ENCODE results near the gene DPEP2. TPM values are rescaled to one million over a fixed set of nuclear protein-coding genes. Genes with fewer than 3 reads are reported as not detected.

DPEP2 gene
- total RNA-seq, 1 experiment from 2014 or later = not detected

- no peak overlapping the region for H3K9ac ChIP-seq (ENCODE audit: low read length)
- peaks cover 3 to 25% of the 10 kb centered on the region in 2 experiments; a peak in 3 of 4 replicates for H3K4me1 ChIP-seq (ENCODE audit: control insufficient read depth in 1 of 2, insufficient read depth in 2 of 2, low read length in 2 of 2)
- ChIA-PET CTCF (interaction anchor here (1.0 to 1.7 kb wide), 5 partner anchors 25 to 322 kb away, joined by 3 to 8 read pairs (median 4); no protein-coding TSS in a partner anchor), RAD21 (ENCODE audit: low non-redundant PET in 1 of 2, low total read pairs in 2 of 2, uncharacterized antibody in 2 of 2, unreplicated experiment in 2 of 2) (no interaction called here), POLR2A (no interaction called here)
- intact Hi-C loops (cut with micrococcal nuclease) = no loop called here
- H3K36me3 ChIP-seq (ENCODE audit: control insufficient read depth in 1 of 2, insufficient read depth in 2 of 2, low read length in 2 of 2) = peaks cover 0 to 7% of the 10 kb centered on the region in 2 experiments; a peak in 2 of 4 replicates
- peak overlapping the region; percentile 15; the same call in 1 of the 2 replicates for H3K27ac ChIP-seq (ENCODE audit: low read depth, low read length)
- peaks cover 9% of the 10 kb centered on the region; the same call in 1 of the 2 replicates for H3K79me2 ChIP-seq (ENCODE audit: insufficient read depth, low read length)
- H3K4me2 ChIP-seq (ENCODE audit: low read length) = no peak overlapping the region
- BruUV-seq (replicated peaks) = no TSS peak
- TF ChIP-seq ZFX (IDR thresholded peaks at IDR 0.05) (no peak), SIN3A (IDR thresholded peaks at IDR 0.05; ENCODE audit: low read depth) (no peak), SP1 (IDR thresholded peaks at IDR 0.05; ENCODE audit: low read depth) (no peak), JUND (IDR thresholded peaks at IDR 0.05) (no peak), CBX3 (IDR thresholded peaks at IDR 0.05; ENCODE audit: low read depth) (no peak), FOSL1 (IDR thresholded peaks at IDR 0.05; ENCODE audit: low read depth) (no peak), REST (IDR thresholded peaks at IDR 0.05; ENCODE audit: low read depth) (no peak), MAX (IDR thresholded peaks at IDR 0.05) (no peak), EZH2 (IDR thresholded peaks at IDR 0.05) (no peak), ATF3 (IDR thresholded peaks at IDR 0.05) (no peak), SRF (IDR thresholded peaks at IDR 0.05; ENCODE audit: low read depth) (no peak), CEBPB (IDR thresholded peaks at IDR 0.05; ENCODE audit: low read depth) (no peak), EZH2phosphoT487 (IDR thresholded peaks at IDR 0.05; ENCODE audit: borderline replicate concordance) (no peak), ZBTB33 (IDR thresholded peaks at IDR 0.05; ENCODE audit: extremely low read depth, insufficient replicate concordance, low read length) (no peak), POLR2A (IDR thresholded peaks at IDR 0.05; ENCODE audit: borderline replicate concordance, extremely low read depth, insufficient read depth, insufficient read length) (no peak), TCF7L2 (IDR thresholded peaks at IDR 0.05; ENCODE audit: borderline replicate concordance, extremely low read depth, insufficient read depth, insufficient read length) (no peak), RAD21 (IDR thresholded peaks at IDR 0.05; ENCODE audit: low read depth) (no peak), ZNF274 (IDR thresholded peaks at IDR 0.05; ENCODE audit: low read depth, low read length) (no peak), ELF1 (IDR thresholded peaks at IDR 0.05; ENCODE audit: borderline replicate concordance, low read depth) (no peak), YY1 (IDR thresholded peaks at IDR 0.05; ENCODE audit: extremely low read depth, insufficient replicate concordance, low read depth, low read length) (no peak)
- ATAC-seq (peak; percentile 27), DNase-seq (ENCODE audit: low read depth, low spot score) (no peak)
- H4K20me1 ChIP-seq (ENCODE audit: insufficient read depth) = no peaks in the 10 kb centered on the region
- no peaks in the 10 kb centered on the region for H3K27me3 ChIP-seq (ENCODE audit: insufficient read depth, low read length)
- no peaks in the 10 kb centered on the region for H3K9me2 ChIP-seq (ENCODE audit: insufficient read depth)
- H2AFZ ChIP-seq (ENCODE audit: low read depth, low read length, poor library complexity, severe bottlenecking) = no peak overlapping the region
- H3K9me3 ChIP-seq (ENCODE audit: control insufficient read depth in 1 of 2, insufficient read depth in 1 of 2, low read depth in 1 of 2, low read length in 2 of 2) = no peaks in the 10 kb centered on the region
- no peak overlapping the region for H3K4me3 ChIP-seq (replicated peaks in 1 of 2; ENCODE audit: low read depth in 1 of 2, low read length in 2 of 2)
Observed at GRCh38 chr16:67941469-67942199, 57.6 kb downstream of the DPEP2 start.
